IMR-90 (cell line): ENCODE data around the gene WBP1L. TPM values are rescaled to one million over a fixed set of nuclear protein-coding genes. Genes with fewer than 3 reads are reported as not detected.
A peak's percentile ranks its signal among the peaks of the same experiment; 100 is the strongest.

Experiments
- ATAC-seq: fragments of 200-7000 bp; cut with Tn5 transposase; 2 replicates; pipeline ENCODE4 v1.9.1; 2020; ENCODE audit warnings: low read depth, mild to moderate bottlenecking, moderate library complexity
- BruUV-seq: library from RNA; stranded (reverse); fragments of 400-500 nt; replicated peaks from 2 replicates; lab custom pipeline; 2021; lab: Mats Ljungman, UMichigan
- CTCF ChIA-PET: fragments of 300-600 bp; formaldehyde crosslinking; extraction: SDS; loops from one replicate; lab custom pipeline; 2021; ENCODE audit warnings: antibody characterized with exemption; lab: Yijun Ruan, JAX
- POLR2A ChIA-PET: fragments of 300-600 bp; sonication (Branson Sonifier 250); formaldehyde crosslinking; loops from one replicate; lab custom pipeline; 2022; ENCODE audit warnings: antibody characterized with exemption; ENCODE audit not compliant: unreplicated experiment; lab: Charles Lee
- DNase-seq: peaks from one replicate; pipeline ENCODE4 v3.0.0; 2013
- H2AFZ ChIP-seq: replicated peaks from 2 replicates; pipeline ENCODE3; 2013; ENCODE audit warnings: low read length, mild to moderate bottlenecking; ENCODE audit not compliant: poor library complexity
- H2AK5ac ChIP-seq: 2 replicates; pipeline ENCODE4 v1.6.1; 2013; ENCODE audit warnings: low read depth, low read length, inconsistent platforms
- H2AK9ac ChIP-seq: replicated peaks from 2 replicates; pipeline ENCODE3; 2013; ENCODE audit warnings: mild to moderate bottlenecking, low read depth, low read length, moderate library complexity; ENCODE audit not compliant: poor library complexity
- H2BK120ac ChIP-seq: 2 replicates; pipeline ENCODE4 v1.6.1; 2013; ENCODE audit warnings: low read depth, low read length, inconsistent platforms
- H2BK15ac ChIP-seq: 3 replicates; pipeline ENCODE4 v1.6.1; 2013; ENCODE audit warnings: low read depth, low read length, inconsistent platforms
- H2BK20ac ChIP-seq: 2 replicates; pipeline ENCODE4 v1.6.1; 2013; ENCODE audit warnings: low read depth, mild to moderate bottlenecking, inconsistent platforms, low read length, moderate library complexity
- H2BK5ac ChIP-seq: 2 replicates; pipeline ENCODE4 v1.6.1; 2013; ENCODE audit warnings: mild to moderate bottlenecking, low read depth, low read length, inconsistent platforms; ENCODE audit not compliant: poor library complexity, severe bottlenecking
- H3K14ac ChIP-seq: replicated peaks from 2 replicates; pipeline ENCODE4 v1.6.1; 2013; ENCODE audit warnings: low read depth, low read length, inconsistent platforms
- H3K18ac ChIP-seq: 2 replicates; pipeline ENCODE4 v1.6.1; 2013; ENCODE audit warnings: low read depth, low read length, control low read depth
- H3K23ac ChIP-seq: 2 replicates; pipeline ENCODE4 v1.6.1; 2013; ENCODE audit warnings: low read depth, low read length, inconsistent platforms
- H3K27ac ChIP-seq: 2 replicates; pipeline ENCODE4 v1.5.1; 2013; ENCODE audit warnings: mild to moderate bottlenecking, control low read depth, low read length; ENCODE audit not compliant: insufficient read depth
- H3K27me3 ChIP-seq: 2 replicates; pipeline ENCODE4 v1.6.1; 2013; ENCODE audit warnings: low read length; ENCODE audit not compliant: control insufficient read depth, insufficient read depth
- H3K36me3 ChIP-seq: 2 replicates; pipeline ENCODE4 v1.6.1; 2013; ENCODE audit warnings: low read length, mixed read lengths; ENCODE audit not compliant: control insufficient read depth, insufficient read depth
- H3K4ac ChIP-seq: 2 replicates; pipeline ENCODE4 v1.6.1; 2013; ENCODE audit warnings: low read depth, low read length, inconsistent platforms
- H3K4me1 ChIP-seq: 2 replicates; pipeline ENCODE4 v1.6.1; 2013; ENCODE audit warnings: low read length, mixed read lengths; ENCODE audit not compliant: control insufficient read depth, insufficient read depth
- H3K4me2 ChIP-seq: 2 replicates; pipeline ENCODE4 v1.6.1; 2013; ENCODE audit warnings: low read depth, mild to moderate bottlenecking, control low read depth, low read length, moderate library complexity
- H3K4me3 ChIP-seq: 2 replicates; pipeline ENCODE4 v1.5.1; 2013; ENCODE audit warnings: low read depth, mild to moderate bottlenecking, control low read depth, low read length, moderate library complexity; ENCODE audit not compliant: insufficient read depth
- H3K56ac ChIP-seq: 2 replicates; pipeline ENCODE4 v1.6.1; 2013; ENCODE audit warnings: low read length, inconsistent platforms; ENCODE audit not compliant: insufficient read depth; ENCODE audit errors: extremely low read depth
- H3K79me1 ChIP-seq, 2 experiments: 2 replicates each; pipeline ENCODE4 v1.6.1; 2013; ENCODE audit warnings: low read length in 2 of 2, inconsistent platforms in 1 of 2, low read depth in 1 of 2
- H3K9ac ChIP-seq: 2 replicates; pipeline ENCODE4 v1.6.1; 2013; ENCODE audit warnings: low read depth, low read length, control low read depth
- H3K9me1 ChIP-seq: 2 replicates; pipeline ENCODE4 v1.6.1; 2013; ENCODE audit warnings: low read length, inconsistent platforms; ENCODE audit not compliant: insufficient read depth
- H3K9me3 ChIP-seq: 2 replicates; pipeline ENCODE4 v1.6.1; 2013; ENCODE audit warnings: low read length; ENCODE audit not compliant: control insufficient read depth, insufficient read depth
- H4K20me1 ChIP-seq: 2 replicates; pipeline ENCODE4 v1.6.1; 2013; ENCODE audit warnings: low read length, inconsistent platforms; ENCODE audit not compliant: insufficient read depth
- H4K5ac ChIP-seq: 2 replicates; pipeline ENCODE4 v1.6.1; 2013; ENCODE audit warnings: mild to moderate bottlenecking, low read depth, low read length, control low read depth
- H4K8ac ChIP-seq, 2 experiments: 2 replicates each; pipeline ENCODE4 v1.6.1; 2013; ENCODE audit warnings: low read depth in 2 of 2, low read length in 2 of 2, control low read depth in 1 of 2, inconsistent platforms in 1 of 2
- H4K91ac ChIP-seq: 2 replicates; pipeline ENCODE4 v1.6.1; 2013; ENCODE audit warnings: low read depth, low read length, inconsistent platforms; ENCODE audit not compliant: insufficient read depth
- BHLHE40 ChIP-seq: fragments of 150-350 bp; IDR thresholded peaks from 2 replicates; pipeline ENCODE4 v1.6.1; 2016; ENCODE audit warnings: mild to moderate bottlenecking, low read depth, low read length
- CEBPB ChIP-seq: IDR thresholded peaks from 2 replicates; pipeline ENCODE4 v1.6.1; 2012; ENCODE audit warnings: low read depth, low read length, improper control_type of control experiment
- CHD1 ChIP-seq: IDR thresholded peaks from 2 replicates; pipeline ENCODE4 v1.6.1; 2012; ENCODE audit warnings: low read depth, low read length, improper control_type of control experiment
- FOS ChIP-seq: fragments of 150-350 bp; IDR thresholded peaks from 2 replicates; pipeline ENCODE4 v1.6.1; 2016; ENCODE audit warnings: low read depth, low read length
- MAFK ChIP-seq: IDR thresholded peaks from 2 replicates; pipeline ENCODE4 v1.6.1; 2012; ENCODE audit warnings: low read depth, low read length, improper control_type of control experiment
- MAZ ChIP-seq: IDR thresholded peaks from 2 replicates; pipeline ENCODE4 v1.6.1; 2012; ENCODE audit warnings: low read depth, mild to moderate bottlenecking, low read length, improper control_type of control experiment, moderate library complexity, borderline replicate concordance
- MXI1 ChIP-seq: IDR thresholded peaks from 2 replicates; pipeline ENCODE4 v1.6.1; 2012; ENCODE audit warnings: low read depth, mild to moderate bottlenecking, low read length, moderate library complexity, borderline replicate concordance
- RAD21 ChIP-seq: IDR thresholded peaks from 2 replicates; pipeline ENCODE4 v1.6.1; 2012; ENCODE audit warnings: low read length, improper control_type of control experiment
- RFX5 ChIP-seq: IDR thresholded peaks from 2 replicates; pipeline ENCODE4 v1.8.0; 2012; ENCODE audit warnings: low read depth, mild to moderate bottlenecking, low read length, moderate library complexity
- WGBS, 2 experiments: methylation state at CpG; one replicate each; pipeline versions ENCODE4 v1.1.5 to v1.1.7; 2013; ENCODE audit warnings: missing lambda C conversion rate in 2 of 2; ENCODE audit not compliant: insufficient read length in 1 of 2; ENCODE audit errors: extremely low coverage in 2 of 2; 5-methylcytosine and 5-hydroxymethylcytosine counted together
- dilution Hi-C: fragments of 300-500 bp; cut with HindIII; formaldehyde crosslinking; loops from one replicate; pipeline ENCODE4 v1.14.3; 2018; ENCODE audit warnings: low sequenced_read_pairs; ENCODE audit not compliant: unreplicated experiment
- in situ Hi-C: fragments of 300-500 bp; cut with MboI; formaldehyde crosslinking; loops from 3 replicates; pipeline ENCODE4 v1.14.3; 2019; ENCODE audit warnings: low sequenced_read_pairs, inconsistent platforms, mixed read lengths
- intact Hi-C: fragments of 100-400 bp; cut with micrococcal nuclease; formaldehyde crosslinking; loops from 2 replicates; pipeline ENCODE4 v1.10.0; 2022
- polyA plus RNA-seq, 3 experiments: library from polyadenylated mRNA; depleted of rRNA; stranded (reverse); fragments of >200 nt; gene quantifications; 2 replicates each; pipeline ENCODE4 v1.2.3, GENCODE V29; 2012; ENCODE audit warnings: low replicate concordance in 1 of 3
- total RNA-seq: library from RNA; depleted of rRNA; stranded (reverse); fragments of >200 nt; gene quantifications from 2 replicates; pipeline ENCODE4 v1.2.3, GENCODE V29; 2012
- TF ChIP-seq, protein P1 (sequence below): fragments of 150-350 bp; IDR thresholded peaks from 2 replicates; pipeline ENCODE4 v1.6.1; 2016; ENCODE audit warnings: low read depth, mild to moderate bottlenecking, low read length, moderate library complexity, borderline replicate concordance

Gene WBP1L
- total and polyA plus RNA-seq, 2 of the 4 experiments (the other 2 are of a cell fraction) = 20.7 to 31.0 TPM

GRCh38 chr10:102745157-102745556, 1.4 kb downstream of the WBP1L start:
- intact Hi-C loops (no loop called here), in situ Hi-C loops (no loop called here), dilution Hi-C loops (no loop called here)
- Histone ChIP-seq H2BK20ac (no peak overlapping the region), H3K4me2 (peak overlapping the region; percentile 94), H4K20me1 (peaks cover 26% of the 10 kb centered on the region; the same call in 1 of the 2 replicates), H3K27ac (no peak overlapping the region), H2BK120ac (no peak overlapping the region), H4K5ac (no peak overlapping the region), H3K9me1 (peaks cover 16% of the 10 kb centered on the region; the same call in 1 of the 2 replicates), H3K36me3 (no peaks in the 10 kb centered on the region), H3K4me1 (no peaks in the 10 kb centered on the region), H3K18ac (no peak overlapping the region), H2AK9ac (no peak overlapping the region), H3K27me3 (no peaks in the 10 kb centered on the region), H2AK5ac (peak overlapping the region; percentile 15; the same call in 1 of the 2 replicates), H3K23ac (peak overlapping the region; percentile 94; the same call in 1 of the 2 replicates), H3K56ac (no peak overlapping the region), H3K14ac (0 out of 2 replicates have a peak overlapping the region, but pooled peaks have one; percentile 97), H4K8ac (peak overlapping the region in 1 of 2 experiments; percentile 31; a peak in 1 of 4 replicates), H3K4me3 (peak overlapping the region; percentile 77), H2BK5ac (no peak overlapping the region), H2AFZ (no peak overlapping the region), H4K91ac (peak overlapping the region; percentile 47), H3K79me1 (peaks cover 24 to 49% of the 10 kb centered on the region in 2 experiments), H3K4ac (no peak overlapping the region), H2BK15ac (no peak overlapping the region), H3K9ac (no peak overlapping the region), H3K9me3 (no peaks in the 10 kb centered on the region)
- POLR2A ChIA-PET = interaction anchor here (0.8 kb wide), 1 partner anchor 20 kb away, joined by 3 read pairs; no protein-coding TSS in a partner anchor
- BruUV-seq = no TSS peak
- DNase-seq (no peak), ATAC-seq (no peak)
- CTCF ChIA-PET = interaction anchor here (2.1 kb wide), 1 partner anchor 8 kb away, joined by 10 read pairs; no protein-coding TSS in a partner anchor
- WGBS, 2 experiments = no CpG with 5 or more reads among the region's 4 CpGs
- TF ChIP-seq RFX5 (no peak), RAD21 (no peak), BHLHE40 (no peak), MAZ (no peak), CHD1 (no peak), MXI1 (no peak), FOS (no peak), MAFK (no peak), CEBPB (no peak)
- TF ChIP-seq, protein P1, sequence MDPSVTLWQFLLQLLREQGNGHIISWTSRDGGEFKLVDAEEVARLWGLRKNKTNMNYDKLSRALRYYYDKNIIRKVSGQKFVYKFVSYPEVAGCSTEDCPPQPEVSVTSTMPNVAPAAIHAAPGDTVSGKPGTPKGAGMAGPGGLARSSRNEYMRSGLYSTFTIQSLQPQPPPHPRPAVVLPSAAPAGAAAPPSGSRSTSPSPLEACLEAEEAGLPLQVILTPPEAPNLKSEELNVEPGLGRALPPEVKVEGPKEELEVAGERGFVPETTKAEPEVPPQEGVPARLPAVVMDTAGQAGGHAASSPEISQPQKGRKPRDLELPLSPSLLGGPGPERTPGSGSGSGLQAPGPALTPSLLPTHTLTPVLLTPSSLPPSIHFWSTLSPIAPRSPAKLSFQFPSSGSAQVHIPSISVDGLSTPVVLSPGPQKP = no peak
